GM21447 (cell line): Measurements from ENCODE around the gene TXNDC15.
"Not testable (repeated sequence)": the region's sequence is repeated elsewhere in the genome, so short reads cannot be mapped to it uniquely, and the experiment has no call there.

Experiments
- ATAC-seq: cut with Tn5 transposase; IDR thresholded peaks from one replicate; pipeline ENCODE4 v1.9.1; 2021; ENCODE audit not compliant: unreplicated experiment

TXNDC15 gene, protein sequence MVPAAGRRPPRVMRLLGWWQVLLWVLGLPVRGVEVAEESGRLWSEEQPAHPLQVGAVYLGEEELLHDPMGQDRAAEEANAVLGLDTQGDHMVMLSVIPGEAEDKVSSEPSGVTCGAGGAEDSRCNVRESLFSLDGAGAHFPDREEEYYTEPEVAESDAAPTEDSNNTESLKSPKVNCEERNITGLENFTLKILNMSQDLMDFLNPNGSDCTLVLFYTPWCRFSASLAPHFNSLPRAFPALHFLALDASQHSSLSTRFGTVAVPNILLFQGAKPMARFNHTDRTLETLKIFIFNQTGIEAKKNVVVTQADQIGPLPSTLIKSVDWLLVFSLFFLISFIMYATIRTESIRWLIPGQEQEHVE

DNA sequence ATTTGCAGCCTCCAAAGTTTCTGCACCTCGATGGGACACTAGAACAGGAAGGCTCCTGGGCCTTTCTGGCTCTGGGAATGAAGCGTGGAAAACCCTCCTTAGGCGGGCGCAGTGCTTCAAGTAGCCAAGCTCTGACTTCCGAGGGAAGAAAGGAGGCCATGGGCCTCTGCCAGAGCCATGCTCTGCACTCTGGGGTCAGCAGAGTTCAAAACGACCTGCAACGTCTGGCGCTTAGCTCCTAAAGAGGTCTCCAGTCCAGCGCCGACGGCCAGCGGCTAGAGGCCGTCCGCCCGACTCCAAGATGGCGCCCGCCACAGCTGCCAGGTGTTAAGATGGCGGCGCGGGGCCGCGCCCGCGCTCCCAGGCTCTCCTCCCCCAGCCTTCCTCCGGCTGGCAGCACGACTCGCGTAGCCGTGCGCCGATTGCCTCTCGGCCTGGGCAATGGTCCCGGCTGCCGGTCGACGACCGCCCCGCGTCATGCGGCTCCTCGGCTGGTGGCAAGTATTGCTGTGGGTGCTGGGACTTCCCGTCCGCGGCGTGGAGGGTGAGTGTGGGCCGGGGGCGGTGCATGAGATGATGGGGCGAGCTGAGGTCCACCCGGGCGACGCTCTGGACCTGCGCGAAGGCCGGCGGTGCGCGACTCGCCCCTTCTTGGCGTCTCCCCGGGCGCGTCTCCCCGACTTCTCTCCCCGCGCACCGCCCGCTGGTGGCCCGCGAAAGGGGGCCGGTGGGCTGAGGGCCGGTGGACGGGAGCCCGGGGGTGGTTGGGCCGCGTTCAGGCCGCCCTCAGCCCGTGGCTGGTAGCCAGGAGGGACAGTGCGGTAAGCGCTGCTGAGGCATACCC is at the start of gene TXNDC15:
TSS of gene TXNDC15 (plus strand) at position 385 of the 844 bp plus-strand sequence. CDS start at position 442, 57 bp downstream.
- peak; percentile 80 for ATAC-seq

DNA sequence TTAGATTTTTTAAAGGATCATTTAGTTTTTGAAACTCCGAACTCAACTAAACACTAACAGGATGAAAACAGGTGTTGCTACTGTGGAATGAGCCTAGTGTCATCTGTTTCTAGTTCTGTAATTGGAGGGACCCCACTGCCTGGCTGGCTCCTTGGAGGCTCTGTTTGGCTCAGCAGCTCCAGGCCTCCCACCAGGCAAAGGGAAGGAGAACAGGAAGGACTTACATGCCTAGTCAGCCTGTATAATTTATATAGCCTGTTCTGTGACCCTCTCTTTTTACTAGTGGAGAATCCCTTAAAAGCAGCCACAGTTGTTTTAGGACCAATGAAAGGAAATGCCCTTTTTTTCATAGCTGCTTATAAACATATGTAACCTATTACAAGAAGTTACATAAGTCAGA is 49.5 kb upstream of the TXNDC15 start:
- no peak for ATAC-seq

DNA sequence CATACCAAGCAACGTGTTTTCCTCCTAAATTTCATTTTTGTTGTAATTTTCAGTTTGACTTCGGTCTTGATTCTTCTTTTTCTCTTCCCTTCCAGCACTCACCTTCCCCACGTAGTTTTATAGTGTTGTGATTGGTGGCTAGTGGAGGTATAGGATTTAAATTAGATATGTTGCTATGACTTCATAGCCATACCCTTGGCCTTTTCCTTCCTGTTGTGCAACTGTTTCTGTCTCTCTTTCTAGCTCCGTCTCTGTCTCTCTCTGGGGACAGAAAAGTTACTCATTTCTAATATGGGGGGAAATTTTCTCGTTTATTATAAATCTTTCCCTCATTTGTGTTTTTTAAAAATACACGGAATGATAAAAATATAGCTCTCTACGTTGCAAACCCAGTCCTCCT is 49.0 kb upstream of the TXNDC15 start:
- no peak for ATAC-seq

DNA sequence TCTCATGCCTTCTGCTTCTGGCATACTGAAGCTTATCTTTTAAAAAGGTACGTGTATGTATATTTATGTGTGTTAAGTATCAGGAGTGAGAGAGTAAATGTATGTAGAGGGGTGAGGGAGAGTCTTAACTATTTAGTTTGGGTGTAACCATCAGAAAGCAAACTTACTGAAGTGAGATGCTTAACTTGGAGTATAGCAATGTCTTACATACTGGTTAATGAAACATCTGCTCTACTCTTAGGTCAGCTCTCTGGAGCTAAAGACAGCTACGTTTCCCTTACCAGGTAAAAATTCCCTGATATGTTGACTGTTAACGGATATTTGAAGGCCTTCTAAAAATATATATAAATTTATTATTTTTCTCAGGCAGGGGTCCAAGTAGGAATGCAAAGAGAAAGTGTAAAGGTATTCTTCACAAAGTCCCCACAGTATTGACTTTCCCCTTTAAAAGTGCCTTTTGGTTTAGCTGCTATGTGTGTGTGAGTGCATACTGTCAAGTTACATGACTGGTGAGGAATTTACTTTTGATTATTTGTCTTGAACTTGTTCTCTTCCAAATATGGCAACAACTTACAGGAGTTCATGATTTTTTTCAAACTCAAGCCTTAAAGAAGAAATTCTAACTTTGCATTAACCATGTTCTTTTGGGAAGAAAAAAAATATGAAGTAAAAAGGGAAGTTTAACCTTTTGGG is 40.7 kb upstream of the TXNDC15 start:
- no peak for ATAC-seq

DNA sequence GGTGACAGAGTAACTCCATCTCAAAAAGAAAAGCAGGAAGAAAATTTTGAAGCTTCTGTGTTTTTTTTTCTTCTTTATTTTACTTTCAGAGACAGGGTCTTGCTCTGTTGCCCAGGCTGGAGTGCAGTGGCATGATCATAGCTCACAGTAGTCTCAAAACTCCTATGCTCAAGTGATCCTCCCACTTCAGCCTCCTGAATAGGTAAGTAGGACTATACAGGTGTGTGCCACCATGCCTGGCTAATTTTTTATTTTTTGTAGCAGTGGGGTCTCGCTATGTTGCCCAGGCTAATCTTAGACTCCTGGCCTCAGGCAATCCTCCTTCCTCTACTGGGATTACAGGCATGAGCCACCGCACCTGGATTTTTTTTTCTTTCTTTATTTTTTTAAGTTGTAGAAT is 38.5 kb upstream of the TXNDC15 start:
- no peak for ATAC-seq

DNA sequence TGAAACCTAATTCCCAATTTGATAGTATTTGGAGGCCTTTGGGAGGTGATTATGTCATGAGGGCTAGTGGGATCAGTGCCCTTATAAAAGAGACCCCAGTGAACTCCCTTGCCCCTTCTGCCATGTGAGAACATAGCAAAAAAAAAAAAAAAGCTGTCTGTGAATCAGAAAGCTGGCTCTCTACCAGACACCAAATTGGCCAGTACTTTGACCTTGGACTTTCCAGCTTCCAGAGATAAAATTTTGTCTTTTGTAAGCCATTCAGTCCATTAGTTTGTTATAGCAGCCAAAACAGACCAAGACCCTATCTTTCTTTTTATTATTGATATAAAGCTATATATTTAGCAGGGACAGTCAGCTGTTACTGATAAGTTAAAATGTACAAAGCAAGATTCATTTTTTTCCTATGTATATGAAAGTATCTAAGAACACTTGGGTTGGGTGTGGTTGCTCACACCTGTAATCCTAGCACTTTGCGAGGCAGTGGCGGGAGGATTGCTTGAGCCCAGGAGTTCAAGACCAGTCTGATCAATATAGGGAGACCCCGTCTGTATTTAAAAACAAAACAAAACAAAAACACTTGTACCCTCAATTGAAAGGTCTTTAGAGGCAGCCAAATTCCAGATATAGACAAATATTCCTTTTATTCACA is 36.5 kb upstream of the TXNDC15 start:
- ATAC-seq, result no peak

DNA sequence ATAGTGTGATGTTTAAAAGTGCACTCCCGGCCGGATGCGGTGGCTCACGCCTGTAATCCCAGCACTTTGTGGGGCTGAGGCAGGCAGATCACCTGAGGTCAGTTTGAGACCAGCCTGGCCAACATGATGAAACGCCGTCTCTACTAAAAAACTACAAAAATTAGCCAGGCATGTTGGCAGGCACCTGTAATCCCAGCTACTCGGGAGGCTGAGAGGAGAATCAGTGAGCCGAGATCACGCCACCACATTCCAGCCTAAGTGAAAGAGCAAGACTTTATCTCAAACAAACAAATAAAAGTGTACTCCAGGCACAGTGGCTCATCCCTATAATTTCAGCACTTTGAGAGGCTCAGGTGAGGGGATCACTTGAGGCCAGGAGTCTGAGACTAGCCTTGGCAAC is 35.8 kb upstream of the TXNDC15 start:
- ATAC-seq, result not testable (repeated sequence)

DNA sequence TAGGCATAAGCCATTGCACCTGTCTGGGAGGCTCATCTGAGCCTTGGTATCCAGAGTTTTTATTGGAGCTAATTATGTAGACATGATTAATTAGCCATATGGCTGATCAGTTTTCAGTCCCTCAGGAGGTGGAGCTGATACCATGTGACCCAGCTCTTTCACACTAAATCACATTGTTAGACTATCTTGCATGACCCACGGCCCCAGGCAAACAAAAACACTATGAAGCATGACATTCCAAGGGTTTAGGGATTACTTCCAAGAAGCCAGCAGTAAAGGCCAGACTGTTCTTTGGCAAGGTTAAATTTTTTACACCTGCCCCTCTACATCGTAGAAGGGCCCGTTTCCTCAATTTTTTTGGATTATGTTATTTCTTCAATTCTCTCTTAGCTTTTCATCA is 33.4 kb upstream of the TXNDC15 start:
- ATAC-seq, result no peak

DNA sequence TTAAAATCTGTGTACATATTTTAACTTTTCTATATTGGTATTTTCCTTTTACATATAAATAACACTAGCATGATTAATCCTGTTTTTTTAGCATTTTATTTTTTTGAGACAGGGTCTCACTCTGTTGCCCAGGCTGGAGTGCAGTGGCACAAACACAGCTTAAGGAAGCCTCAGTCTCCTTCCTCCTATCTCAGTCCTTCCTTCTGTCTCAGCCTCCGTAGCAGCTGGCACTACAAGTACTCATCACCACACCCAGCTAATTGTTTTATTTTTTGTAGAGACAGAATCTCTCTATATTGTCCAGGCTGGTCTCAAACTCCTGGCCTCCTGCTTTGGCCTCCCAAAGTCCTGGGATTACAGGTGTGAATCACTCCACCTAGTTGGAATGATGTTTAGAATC is 29.9 kb upstream of the TXNDC15 start:
- no peak for ATAC-seq

DNA sequence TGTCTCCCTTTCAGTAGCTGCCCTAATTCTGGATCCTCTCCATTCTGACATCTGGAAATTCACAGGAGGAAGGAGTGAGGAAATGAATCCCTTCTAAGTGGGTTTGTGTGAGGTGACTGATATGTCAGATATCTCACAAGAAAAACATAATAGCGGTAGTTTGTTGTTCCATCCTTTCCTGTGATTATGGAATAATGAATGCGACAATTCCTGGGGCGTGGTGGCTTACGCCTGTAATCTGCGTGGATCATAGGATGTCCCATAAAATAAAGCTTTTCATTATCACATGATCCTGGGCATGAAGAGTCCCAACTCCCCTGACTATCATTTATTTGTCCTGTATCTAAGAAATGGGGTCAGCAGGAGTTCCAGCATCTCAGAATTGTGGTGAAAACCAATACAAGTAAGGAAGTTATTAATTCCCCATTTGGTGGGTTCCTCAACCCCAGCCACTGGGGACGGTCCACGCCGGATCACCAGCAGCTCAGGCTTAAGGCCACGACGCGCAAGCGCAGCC is 28.8 kb upstream of the TXNDC15 start:
- ATAC-seq, result no peak

DNA sequence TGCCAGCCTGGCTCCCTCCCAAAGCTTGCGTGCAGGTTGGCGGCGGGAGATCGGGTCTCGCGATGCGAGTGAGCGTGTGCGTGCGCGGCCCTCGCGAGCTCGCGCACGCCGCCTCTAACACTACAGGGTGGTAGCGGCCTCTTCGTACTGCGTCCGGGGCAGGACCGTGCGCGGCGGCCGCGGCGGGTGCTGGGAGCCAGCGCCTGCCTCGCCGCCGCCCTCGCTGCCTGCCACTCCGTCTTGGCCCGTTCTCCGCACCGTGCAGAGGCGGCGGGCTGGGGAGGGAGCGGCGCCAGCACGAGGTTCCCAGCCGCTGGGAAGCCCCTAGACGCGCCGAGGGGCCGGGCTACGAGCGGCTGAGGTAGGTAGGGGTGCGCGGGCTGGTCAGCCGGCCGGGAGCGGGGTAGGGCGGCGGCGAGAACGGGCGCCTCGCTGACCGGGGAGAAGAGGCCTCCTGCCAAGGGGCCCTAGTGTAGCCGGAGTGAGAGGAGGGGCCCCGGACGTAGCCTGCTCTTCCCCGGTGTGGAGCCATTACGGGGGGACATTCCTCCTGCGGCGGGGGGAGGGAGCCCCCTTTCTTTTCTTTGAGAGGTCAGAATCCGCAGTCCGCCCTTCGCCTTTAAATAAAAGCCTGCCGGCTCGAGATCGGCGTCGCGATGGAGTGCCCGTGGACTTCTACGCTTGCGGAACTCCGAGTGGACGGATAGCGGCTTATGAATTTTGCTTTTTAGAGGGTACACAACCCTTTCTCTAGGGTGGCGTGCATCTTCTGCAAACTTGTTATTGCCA is 28.1 kb upstream of the TXNDC15 start, which contains the start of gene C5orf24:
TSS of gene C5orf24 (plus strand) at position 117 of the 789 bp plus-strand sequence. CDS start 8,933 bp downstream, outside the sequence.
- peak; percentile 90 for ATAC-seq

DNA sequence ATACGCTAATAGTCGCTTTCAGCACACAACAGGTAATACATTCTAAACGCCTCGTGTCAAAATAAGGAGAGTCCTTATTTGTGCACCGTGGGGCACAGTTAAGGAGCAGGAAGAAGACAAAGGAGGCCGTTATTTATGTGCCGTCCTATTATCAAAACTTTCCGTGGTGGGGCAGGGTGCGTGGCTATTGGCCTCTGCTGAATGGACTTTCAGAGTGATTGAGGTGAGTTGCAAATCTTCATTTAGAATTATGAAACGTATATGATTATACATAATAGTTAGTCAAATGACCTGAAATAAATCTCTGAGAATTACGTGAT is 27.6 kb upstream of the TXNDC15 start:
- ATAC-seq, result peak; percentile 20

DNA sequence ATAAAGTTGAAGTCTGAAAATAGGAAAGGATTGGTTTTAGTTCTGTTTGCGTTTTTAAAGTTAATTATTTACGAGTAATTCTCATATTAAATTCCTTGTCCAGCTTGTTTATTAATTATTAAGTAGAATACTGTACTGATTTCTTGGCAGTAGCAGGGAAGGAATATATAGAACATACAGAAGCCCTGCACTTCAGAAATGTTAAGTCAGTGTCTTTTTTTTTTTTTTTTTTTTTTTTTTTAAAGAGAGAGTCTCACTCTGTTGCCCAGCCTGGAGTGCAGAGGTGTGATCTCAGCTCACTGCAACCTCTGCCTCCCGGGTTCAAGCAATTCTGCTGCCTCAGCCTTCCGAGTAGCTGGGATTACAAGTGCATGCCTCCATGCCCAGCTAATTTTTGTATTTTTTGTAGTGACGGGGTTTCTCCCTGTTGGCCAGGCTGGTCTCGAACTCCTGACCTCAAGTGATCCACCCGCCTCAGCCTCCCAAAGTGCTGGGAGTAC is 24.7 kb upstream of the TXNDC15 start:
- not testable (repeated sequence) for ATAC-seq

DNA sequence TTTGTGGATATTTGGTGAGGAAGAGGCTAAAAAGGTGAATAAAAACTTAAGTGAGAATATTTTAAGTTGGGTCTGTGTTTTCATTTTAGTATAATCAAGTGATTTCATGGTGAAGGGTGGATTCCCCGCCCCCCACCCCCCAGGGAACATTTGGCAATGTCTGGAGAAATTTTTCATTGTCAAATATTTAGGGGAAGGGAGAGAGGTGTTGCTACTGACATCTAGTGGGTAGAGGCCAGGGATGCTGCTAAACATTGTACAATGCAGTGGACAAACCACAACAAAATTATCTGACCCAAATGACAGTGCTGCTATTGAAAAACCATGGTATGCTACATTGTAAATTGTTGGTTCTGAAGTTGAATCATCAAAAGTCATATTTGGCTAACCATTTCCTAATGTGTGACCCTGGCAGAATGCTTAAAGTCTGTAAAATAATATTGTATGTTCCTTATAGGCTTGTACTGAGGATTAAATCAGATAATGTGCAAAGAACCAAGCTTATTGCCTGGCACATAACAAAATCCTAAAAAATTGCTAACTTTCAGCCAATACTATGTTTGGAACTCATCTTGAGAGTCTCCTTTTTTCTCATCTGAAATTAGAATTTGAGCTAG is 22.8 kb upstream of the TXNDC15 start:
- no peak for ATAC-seq

DNA sequence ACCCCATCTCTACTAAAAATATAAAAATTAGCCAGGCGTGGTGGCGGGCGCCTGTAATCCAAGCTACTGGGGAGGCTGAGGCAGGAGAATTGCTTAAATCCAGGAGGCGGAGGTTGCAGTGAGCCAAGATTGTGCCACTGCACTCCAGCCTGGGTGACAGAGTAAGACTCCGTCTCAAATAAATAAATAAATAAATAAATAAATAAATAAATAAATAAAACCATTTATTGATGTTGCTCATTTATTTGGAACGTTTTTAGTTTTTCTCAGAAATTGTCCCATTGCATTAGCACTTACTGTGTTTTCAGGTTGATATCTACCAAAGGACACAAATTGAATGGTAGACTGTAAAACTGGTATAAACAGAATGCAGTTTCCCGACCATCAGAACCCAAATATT is 17.7 kb upstream of the TXNDC15 start:
- ATAC-seq, result not testable (repeated sequence)

DNA sequence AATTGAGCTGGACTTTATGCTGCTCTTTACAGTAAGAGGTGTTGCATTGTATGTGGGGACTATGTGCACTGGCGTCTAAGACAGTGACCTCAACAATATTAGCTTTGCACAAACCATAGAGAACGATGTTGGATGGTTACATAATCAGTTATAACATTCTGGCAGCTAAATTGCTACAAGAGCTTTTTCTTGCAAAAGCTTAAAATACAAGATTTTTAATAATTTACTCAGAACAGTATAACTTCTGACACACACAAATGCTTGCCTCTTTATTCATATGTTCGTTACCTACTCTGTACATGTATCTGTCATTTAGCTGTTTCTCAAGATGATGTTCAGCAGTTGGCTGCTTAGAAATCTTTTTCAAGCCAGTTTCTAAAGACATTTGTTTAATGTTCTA is 16.8 kb upstream of the TXNDC15 start:
- ATAC-seq, result no peak

DNA sequence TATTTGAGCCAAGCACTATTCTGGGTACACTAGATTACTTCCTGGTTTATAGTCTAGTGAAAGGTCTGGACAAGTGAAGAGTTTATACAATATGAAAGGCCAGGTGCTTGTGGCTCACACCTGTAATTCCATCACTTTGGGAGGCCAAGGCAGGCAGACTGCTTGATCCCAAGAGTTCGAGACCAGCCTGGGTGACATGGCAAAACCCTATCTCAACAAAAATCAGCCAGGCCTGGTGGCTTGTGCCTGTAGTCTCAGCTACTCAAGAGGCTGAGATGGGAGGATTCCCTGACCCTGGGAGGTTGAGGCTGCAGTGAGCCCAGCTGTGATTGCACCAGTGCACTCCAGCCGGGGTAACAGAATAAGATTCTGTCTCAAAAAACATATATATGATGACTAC is 9.5 kb upstream of the TXNDC15 start:
- ATAC-seq, result no peak

DNA sequence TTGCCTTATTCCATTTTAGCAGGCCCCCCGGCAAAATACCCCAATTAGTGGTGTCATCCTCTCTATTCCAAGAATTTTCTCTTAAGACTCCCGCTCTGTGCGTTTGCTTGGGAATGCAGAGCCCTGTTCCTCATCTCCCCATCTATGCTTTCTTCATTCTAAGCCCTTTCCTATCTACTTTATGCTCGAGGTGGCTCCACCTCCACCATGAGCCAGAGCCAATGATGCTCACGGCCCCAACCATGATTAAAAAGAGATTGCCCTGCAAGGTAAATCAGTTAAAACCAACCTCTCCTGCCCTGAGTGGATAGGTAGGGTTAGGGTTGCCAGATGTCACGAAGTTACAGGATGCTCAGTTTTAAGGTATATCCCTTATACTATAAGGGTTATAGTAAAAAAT is 677 bp upstream of the TXNDC15 start:
- no peak for ATAC-seq

DNA sequence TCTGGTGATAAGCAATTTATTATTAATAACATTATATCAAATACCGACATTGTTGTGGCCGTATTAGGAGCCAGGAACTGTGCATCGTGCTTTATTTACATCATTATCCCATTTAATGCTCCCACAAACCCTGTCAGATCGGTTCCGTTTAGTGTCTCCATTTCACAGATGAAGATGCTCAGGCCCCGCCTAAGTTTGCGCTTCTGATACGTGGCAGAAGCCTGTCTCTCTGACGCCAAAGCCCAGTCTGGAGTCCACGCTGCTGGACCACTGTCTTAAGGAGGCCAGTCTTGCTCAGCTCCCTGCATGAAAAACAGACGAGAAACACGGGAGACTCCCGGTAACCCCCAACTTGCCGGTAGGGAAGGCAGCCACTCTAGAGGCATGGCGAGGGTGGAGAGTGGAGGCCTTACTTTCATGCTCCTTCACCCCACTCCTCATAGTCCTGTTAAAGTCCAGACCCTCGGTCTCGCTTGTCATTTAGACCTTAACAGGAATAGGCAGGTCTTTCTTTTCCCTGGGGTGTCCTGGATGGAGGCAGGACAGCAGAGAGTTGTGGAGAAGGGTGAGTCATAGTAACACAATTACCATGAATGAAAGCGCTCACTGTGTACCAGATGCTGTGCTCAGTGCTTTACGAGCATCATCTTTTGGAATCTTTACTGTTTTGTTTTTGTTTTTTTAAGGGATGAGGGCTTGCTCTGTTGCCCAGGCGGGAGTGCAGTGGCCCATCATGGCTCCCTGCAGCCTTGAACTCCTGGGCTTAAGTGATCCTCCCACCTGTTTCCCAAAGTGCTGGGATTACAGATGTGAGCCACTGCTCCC is 872 bp downstream of the TXNDC15 start:
- peak; percentile 40 for ATAC-seq
